Colonic mucosa (tissue), 4 donors: ENCODE measurements around the gene HPS1. TPM values are rescaled to one million over a fixed set of nuclear protein-coding genes. Genes with fewer than 3 reads are reported as not detected.

Experiments used
- DNase-seq: peaks from one replicate; pipeline ENCODE4 v3.0.0-alpha.2; 2020
- H3K27ac ChIP-seq: fragments of 200-600 bp; one replicate; pipeline ENCODE4 v1.8.0; 2021
- H3K27me3 ChIP-seq: fragments of 200-600 bp; one replicate; pipeline ENCODE4 v1.8.0; 2021
- H3K36me3 ChIP-seq: fragments of 200-600 bp; one replicate; pipeline ENCODE4 v1.8.0; 2021
- H3K4me1 ChIP-seq: fragments of 200-600 bp; one replicate; pipeline ENCODE4 v1.8.0; 2021; ENCODE audit warnings: mild to moderate bottlenecking
- H3K4me3 ChIP-seq: fragments of 200-600 bp; one replicate; pipeline ENCODE4 v1.8.0; 2021
- H3K9ac ChIP-seq, 2 donors: one replicate each; pipeline ENCODE4 v1.7.0; 2013; ENCODE audit warnings: control low read depth in 2 of 2, low read depth in 2 of 2, low read length in 2 of 2
- H3K9me3 ChIP-seq: fragments of 200-600 bp; one replicate; pipeline ENCODE4 v1.8.0; 2021
- CTCF ChIP-seq: fragments of 200-600 bp; IDR thresholded peaks from one replicate; pipeline ENCODE4 v1.8.0; 2022; ENCODE audit warnings: antibody characterized with exemption, mild to moderate bottlenecking
- intact Hi-C: fragments of 100-400 bp; cut with DNase I; formaldehyde crosslinking; loops from one replicate; pipeline ENCODE4 v1.14.1; 2022
- total RNA-seq, 2 donors: library from RNA; stranded (reverse); fragmentation: NEBNext Ultra II Directional in 1 of 2; extraction: Animal tissue kit (Norgen Biotek cat#: 25700) in 1 of 2; gene quantifications; one replicate each; pipeline ENCODE4 v1.2.1, GENCODE V29; 2021
- donor health status: healthy.
- donor health status: DM: no; HTN: no; CAD: no.
- donor health status: DM: no; HTN: no; CAD: no.

The HPS1 gene
- total RNA-seq, 2 donors from 2014 or later, result 69.5 to 72.2 TPM

GRCh38 chr10:98436704-98437103 lies 10.0 kb downstream of the HPS1 start:
- no peaks in the 10 kb centered on the region for H3K27me3 ChIP-seq
- no peaks in the 10 kb centered on the region for H3K9me3 ChIP-seq
- intact Hi-C loops, result no loop called here
- no peak overlapping the region for H3K9ac ChIP-seq
- no peaks in the 10 kb centered on the region for H3K4me1 ChIP-seq
- no peak overlapping the region for H3K4me3 ChIP-seq
- peaks cover 16% of the 10 kb centered on the region for H3K36me3 ChIP-seq
- H3K27ac ChIP-seq, result no peak overlapping the region
- no peak for DNase-seq
- no peak for TF ChIP-seq CTCF

- DNase-seq, result no peak
- Histone ChIP-seq H3K9me3 (no peaks in the 10 kb centered on the region), H3K4me3 (no peak overlapping the region), H3K27ac (no peak overlapping the region), H3K27me3 (no peaks in the 10 kb centered on the region), H3K9ac (no peak overlapping the region), H3K36me3 (peaks cover 19% of the 10 kb centered on the region), H3K4me1 (no peaks in the 10 kb centered on the region)
- no peak for TF ChIP-seq CTCF
- intact Hi-C loops, result no loop called here
Measured at GRCh38 chr10:98435178-98435577, 11.6 kb downstream of the HPS1 start.

- no peak overlapping the region for H3K9ac ChIP-seq
- no peak for DNase-seq
- H3K27ac ChIP-seq, result no peak overlapping the region
- no peak overlapping the region for H3K4me3 ChIP-seq
- TF ChIP-seq CTCF, result no peak
- H3K4me1 ChIP-seq, result no peaks in the 10 kb centered on the region
- peaks cover 23% of the 10 kb centered on the region for H3K36me3 ChIP-seq
- intact Hi-C loops, result no loop called here
- H3K27me3 ChIP-seq, result no peaks in the 10 kb centered on the region
- no peaks in the 10 kb centered on the region for H3K9me3 ChIP-seq
Measured at GRCh38 chr10:98433881-98434732, 12.6 kb downstream of the HPS1 start.

- intact Hi-C loops, result no loop called here
- Histone ChIP-seq H3K27ac (no peak overlapping the region), H3K27me3 (no peaks in the 10 kb centered on the region), H3K9ac (no peak overlapping the region), H3K4me1 (no peaks in the 10 kb centered on the region), H3K4me3 (no peak overlapping the region), H3K36me3 (peaks cover 23% of the 10 kb centered on the region), H3K9me3 (no peaks in the 10 kb centered on the region)
- no peak for DNase-seq
- TF ChIP-seq CTCF, result no peak
Measured at GRCh38 chr10:98433371-98433770, 13.4 kb downstream of the HPS1 start.

- Histone ChIP-seq H3K9me3 (no peaks in the 10 kb centered on the region), H3K27ac (no peak overlapping the region), H3K27me3 (no peaks in the 10 kb centered on the region), H3K9ac (no peak overlapping the region), H3K36me3 (peaks cover 23% of the 10 kb centered on the region), H3K4me1 (no peaks in the 10 kb centered on the region), H3K4me3 (no peak overlapping the region)
- TF ChIP-seq CTCF, result no peak
- intact Hi-C loops, result no loop called here
- DNase-seq, result no peak
Measured at GRCh38 chr10:98432330-98432729, 14.4 kb downstream of the HPS1 start.
